GM18907 (cell line): ENCODE measurements around the gene TBX1.
"Not testable (repeated sequence)": the region's sequence is repeated elsewhere in the genome, so short reads cannot be mapped to it uniquely, and the experiment has no call there.

Source experiments
- ATAC-seq: cut with Tn5 transposase; IDR thresholded peaks from one replicate; pipeline ENCODE4 v1.9.1; 2021; ENCODE audit warnings: mild to moderate bottlenecking, moderate library complexity; ENCODE audit not compliant: unreplicated experiment

Gene TBX1

DNA sequence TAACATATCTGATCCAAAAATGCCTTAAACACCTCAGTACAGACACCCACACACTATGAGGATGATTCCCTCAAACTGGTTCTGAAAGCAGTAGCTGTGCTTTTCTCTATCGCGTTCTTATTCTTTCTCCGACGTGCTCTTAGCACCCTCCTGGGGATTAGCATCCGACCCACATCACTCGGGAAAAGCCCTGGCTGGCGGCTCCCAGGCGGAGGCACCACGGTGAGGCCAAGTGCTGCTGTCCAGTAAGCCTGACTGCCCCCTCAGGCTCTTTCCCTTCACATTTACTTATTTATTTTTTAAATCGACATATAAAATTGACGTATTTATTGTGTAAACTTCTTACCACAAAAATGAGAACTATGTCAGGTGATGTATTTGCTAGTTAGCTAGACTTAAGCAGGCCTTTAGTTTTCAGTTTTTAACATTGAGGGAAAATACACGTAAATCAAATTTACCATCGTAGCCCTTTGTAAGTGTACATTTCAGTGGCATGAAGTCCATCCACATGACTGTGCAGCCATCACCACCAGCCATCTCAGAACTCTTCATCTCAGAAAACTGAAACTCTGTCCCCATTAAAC is 19.2 kb downstream of the TBX1 start:
- no peak for ATAC-seq

DNA sequence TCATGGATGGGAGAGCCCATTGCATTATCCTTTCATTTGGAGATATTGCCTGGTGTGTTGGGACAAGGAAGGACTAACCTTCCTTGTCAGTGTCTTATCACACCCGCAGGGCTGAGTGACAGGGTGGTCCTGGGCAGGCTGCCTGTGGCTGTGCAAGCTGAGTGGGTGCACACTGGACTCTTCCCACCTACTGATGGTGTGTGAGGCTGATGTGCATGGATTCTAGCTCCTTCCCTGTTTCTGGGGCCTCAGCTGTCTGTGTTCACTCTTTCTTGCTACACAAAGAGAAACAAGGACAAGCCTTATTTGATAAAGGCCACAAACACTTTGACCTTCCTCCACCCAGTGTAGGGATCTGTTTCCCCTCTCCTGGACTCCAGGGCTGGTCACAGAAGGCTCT is 22.0 kb downstream of the TBX1 start:
- ATAC-seq, result no peak

DNA sequence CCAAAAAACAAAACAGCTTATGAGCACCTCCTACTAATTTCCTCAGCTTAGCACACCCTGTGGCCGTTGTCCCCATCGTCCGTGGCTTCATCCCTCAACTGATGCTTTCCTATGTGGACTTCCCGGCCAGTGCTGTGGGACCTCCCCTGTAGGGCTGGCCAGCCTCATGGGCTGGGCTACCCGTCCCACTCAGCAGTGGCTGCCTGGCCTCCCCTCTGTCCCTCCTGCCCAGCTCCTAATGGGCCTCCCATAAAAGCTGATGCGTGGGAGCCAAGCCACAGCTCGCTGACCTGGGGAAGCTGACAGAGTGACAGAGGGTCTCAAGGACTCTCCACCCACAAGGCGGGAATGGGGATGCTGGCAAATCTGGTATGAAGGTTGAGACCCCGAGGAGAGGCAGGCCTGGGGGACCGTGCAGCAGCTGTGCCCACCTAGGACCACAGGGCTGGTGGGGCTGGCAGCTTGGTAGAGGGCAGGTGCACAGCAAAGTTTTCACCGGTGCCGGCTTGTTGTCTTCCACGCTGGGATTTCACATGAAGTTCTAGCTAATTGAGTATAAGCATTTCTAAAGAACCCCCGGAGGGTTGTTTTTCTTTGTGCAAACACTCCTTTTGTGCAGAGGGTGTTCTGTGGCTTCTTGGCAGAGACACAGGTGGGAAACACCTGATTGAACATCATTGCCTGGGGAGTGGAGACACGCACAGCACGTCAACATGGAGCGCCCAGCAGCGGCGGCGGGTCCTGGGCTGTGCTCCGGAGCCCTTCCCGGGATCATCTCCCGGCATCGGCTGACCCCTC is 23.2 kb downstream of the TBX1 start:
- no peak for ATAC-seq

DNA sequence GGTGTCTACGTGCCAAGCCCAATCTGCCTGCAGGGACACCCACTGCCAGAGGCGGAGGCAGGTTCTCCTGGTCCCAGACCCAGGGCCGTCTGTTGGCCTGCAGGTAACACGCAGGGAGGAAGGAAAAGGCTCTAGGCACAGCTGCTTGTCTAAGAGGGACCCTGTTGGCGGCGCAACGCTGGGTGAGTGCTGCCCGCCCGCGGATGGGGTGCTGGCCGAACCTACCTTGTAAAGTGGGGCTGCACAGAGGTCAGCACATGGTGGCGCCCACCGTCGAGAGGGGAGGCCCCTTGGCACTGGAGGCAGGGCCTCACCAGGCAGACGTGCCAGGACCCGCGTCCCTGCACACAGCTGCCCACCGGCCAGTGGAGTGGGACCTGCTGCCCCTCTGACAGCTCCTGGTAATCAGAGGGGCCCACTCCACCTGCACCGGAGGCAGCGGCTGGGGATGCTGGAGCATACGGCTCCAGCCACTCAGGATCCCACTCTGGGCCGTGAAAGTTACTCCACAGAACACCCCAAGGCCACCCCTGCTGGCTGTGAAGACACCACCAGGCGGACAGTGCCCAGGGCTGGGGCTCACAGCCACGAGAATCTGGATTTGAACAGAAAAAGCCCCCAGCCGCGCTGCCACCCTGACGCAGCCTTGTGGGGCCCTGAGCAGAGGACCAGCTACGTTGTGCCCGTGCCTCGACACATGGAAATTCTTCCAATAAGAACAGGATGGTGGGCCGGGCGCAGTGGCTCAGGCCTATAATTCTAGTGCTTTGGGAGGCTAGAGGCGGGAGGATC is 24.0 kb downstream of the TBX1 start:
- ATAC-seq, result no peak

DNA sequence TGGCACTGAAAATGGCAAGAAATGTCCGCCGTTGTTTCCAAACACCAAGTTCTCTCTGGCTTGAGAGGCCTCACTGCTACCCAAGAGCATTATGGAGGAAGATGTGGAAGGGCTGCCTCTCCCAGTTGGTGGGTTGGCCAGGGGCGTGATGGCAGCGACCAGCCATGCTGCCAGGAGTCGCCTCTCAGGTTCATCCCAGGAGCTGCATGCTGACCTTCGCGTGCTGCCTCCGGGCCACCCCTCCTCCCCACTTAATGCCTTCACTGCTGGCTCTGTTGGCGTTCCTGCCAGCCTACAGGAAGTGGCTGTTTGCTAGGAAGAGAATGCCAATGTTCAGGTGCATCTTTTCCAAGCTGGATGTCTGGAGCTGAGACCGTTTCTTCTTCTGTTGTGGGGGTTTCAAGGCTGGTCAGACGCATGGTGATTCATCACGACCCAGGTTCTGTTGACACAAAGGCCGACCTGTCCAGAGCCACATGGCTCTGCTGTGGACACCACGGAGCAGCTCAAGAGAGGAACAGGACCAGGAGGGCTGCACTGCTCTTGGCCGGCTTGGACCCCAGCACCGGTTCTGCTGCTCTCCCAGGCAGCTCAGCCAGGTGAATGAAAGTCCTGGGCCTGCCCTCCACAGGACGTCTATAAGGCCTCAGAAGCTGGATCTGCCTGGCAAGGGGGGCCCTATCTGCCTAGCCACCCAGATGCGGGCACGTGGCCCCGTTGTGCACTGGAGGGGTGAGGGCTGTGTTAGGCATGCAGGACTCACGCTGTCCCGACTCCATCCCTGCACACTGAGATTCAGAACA is 25.1 kb downstream of the TBX1 start:
- no peak for ATAC-seq

DNA sequence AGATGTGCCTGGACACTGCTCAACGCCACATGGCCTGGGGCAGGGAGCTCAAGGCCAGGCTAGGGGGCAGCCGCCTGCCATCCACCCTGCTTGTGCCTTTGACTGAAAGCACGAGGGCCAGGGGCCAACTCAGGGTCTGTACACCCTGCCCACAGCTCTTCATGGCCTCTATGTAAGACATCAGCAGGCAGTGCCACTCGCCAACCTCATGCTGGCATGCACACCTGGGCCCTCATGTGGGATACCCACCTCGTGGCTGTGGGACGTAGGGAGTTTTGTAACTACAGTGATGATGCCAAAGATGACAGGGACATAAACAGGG is 25.6 kb downstream of the TBX1 start:
- no peak for ATAC-seq

DNA sequence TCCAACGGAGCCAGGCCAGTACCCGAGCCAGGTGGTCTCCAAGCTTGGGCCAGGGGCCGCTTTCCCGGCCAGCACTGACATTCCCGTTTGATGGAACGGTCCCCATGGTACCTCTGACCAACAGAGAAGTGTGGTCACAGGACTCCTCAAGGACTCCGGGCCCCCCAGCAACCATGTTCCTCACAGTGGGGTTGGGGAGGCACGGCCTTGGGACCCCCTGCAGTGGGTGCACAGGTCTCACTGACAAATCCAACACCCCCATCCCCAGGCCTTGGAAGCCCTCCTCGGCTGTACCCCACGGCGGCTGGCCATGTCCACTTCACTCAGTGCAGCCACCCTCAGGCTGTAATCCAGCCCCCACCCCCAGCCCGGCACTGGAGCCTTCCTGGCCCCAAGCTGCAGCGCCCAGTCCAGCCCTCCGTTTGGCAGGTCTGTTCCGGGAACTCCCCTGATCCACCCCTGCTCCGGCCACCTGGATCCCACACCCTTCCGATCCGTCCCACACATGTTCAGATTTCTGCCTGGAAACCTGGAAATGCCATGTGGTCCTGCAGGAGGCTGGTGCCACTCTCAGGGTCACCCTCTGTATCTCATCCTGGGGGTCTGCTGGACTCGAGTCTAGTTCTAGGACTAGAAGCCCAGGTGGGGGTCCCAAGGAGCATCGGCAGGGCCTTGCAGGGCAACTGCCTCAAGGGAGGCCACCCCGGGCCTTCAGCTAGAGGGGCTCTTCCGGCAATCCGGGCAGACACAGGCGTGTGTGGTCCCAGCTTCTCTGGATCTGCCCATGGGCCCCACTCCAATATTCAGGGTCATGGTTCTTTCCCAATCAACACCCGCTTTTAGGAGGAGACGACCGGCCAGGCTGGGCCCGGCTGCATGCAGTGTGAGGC is 26.6 kb downstream of the TBX1 start:
- ATAC-seq, result no peak

DNA sequence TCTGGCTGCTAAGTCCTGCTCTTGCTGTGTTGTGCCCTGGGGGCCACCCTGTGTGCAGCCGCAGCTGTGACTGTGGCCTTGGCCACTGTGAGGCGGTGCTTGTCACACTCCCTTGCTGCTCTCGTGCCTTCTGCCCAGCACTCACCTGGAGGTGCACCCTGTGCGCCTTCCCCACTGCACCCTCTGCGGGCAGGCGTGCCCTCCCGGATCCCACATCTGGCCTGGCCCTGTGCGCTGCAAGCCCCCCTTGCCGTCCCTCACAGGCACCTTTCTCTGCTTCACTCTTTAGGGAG is 27.2 kb downstream of the TBX1 start:
- ATAC-seq, result no peak

DNA sequence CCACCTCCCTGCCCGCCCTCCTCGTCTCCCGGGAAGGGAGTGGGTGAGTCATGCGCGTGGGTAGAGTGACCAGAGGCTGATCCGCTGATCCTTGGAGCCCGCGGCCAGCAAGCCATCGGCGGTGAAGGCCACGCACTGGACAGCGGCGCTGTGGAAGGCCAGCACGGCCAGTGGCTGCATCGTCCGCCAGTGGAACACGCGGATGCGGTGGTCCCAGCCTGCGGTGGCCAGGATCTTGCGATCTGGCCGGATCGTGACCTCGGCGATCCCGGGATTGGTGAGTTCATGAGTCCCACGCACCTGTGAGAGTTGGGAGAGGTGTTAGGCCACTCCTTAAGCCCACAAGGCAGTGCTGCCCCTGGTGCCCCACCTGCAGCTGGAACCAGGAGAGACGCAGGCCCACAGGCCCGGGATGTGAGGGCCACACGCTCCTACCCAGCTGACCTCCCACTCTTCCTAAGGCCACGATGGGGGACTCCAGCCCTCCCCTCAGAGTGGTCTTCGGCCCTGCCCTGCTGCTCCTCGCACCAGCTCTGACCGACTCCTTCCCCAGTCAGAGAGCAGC is 28.2 kb downstream of the TBX1 start:
- ATAC-seq, result no peak

DNA sequence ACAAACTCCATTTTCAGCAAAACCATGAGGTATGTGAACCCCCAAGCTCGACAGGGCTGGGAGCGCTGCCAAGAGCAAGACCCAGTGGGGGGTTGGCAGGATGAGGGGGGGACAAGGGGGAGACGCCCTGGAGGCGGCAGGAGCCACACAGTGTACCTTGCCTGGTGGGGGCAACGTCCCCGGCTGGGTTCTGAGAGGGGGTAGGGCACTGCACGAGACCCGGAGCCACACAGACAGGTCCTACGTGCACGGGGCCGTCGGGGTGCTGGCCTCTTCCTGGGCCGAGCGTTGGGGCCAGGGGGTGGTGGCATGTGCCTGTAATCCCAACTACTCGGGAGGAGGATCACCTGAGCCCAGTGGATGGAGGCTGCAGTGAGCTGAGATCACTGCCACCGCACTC is 28.8 kb downstream of the TBX1 start:
- no peak for ATAC-seq

DNA sequence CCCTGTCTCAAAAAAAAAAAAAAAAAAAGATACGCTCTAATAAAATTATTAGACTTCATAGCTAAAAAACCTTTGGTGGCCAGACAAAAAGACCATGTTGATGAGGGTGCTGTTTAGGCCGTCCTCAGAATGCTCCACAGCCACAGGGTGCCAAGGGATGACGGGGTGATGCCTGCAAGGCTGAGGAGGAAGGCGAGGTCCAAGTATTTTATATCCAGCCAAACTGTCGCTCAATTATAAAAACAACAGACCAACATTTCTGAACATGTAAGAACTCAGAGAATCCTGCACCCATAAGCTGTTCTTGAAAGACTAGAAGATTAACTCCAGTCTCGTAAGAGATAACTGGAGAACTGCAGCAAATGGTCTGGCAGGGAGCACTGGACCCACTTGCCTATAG is 29.2 kb downstream of the TBX1 start:
- ATAC-seq, result no peak

DNA sequence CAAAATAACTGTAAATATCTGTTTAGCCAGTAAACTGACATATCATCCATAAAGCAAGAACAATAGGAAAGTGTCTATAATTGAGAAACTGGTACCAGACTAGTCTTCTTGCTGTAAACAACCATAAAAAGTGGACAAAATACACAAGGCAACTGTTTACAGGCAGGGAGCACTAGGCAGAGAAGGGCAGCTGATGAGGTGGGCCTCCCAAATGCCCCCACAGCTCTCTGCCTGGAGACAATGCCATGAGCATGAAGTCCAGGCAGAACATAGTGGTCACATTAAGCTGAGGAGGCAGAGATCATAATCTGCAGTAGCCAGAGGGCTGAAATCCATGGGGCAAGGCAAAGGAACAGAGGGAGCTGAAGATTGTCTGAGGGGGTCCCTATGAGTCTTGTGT is 30.7 kb downstream of the TBX1 start:
- ATAC-seq, result no peak

DNA sequence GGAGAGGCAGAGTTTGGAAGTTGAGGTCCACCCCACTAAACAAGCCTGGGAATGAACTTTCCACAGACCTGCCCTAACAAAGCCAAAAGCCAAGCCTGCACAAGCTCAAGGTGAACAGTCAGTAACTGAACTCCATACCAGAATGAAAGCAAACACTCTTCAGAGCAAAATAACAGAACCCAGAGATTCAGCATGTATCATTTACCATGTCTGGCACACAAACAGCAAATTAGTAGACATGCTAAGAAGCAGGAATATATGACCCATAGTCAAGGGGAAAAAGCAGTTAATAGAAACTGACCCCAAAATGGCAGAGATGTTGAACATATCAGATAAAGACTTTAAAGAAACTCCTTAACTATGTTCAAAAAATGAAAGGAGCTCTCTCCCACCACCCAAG is 31.3 kb downstream of the TBX1 start:
- no peak for ATAC-seq

DNA sequence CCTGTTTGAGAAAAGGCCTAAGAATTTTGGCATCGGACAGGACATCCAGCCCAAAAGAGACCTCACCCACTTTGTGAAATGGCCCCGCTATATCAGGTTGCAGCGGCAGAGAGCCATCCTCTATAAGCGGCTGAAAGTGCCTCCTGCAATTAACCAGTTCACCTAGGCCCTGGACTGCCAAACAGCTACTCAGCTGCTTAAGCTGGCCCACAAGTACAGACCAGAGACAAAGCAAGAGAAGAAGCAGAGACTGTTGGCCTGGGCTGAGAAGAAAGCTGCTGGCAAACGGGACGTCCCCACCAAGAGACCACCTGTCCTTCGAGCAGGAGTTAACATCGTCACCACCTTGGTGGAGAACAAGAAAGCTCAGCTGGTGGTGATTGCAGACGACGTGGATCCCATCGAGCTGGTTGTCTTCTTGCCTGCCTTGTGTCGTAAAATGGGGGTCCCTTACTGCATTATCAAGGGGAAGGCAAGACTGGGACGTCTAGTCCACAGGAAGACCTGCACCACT is 31.9 kb downstream of the TBX1 start:
- ATAC-seq, result not testable (repeated sequence)

DNA sequence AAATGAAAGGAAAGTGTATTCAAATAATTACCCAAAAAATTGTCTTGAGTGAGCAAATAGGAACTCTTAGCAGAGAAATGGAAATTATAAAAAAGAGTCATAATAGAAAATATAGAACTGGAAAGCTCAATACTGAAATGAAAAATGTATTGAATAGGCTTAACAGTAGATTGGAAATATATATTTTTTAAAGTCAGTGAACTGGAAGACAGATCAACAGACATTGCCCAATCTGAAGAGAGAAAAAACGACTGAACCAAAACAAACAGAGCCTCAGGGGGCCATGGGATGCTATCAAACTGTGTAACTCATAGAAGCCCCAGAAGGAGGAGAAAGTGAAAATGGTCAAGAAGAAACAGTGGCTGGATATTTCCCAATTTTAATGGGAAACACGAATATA is 32.6 kb downstream of the TBX1 start:
- ATAC-seq, result no peak

DNA sequence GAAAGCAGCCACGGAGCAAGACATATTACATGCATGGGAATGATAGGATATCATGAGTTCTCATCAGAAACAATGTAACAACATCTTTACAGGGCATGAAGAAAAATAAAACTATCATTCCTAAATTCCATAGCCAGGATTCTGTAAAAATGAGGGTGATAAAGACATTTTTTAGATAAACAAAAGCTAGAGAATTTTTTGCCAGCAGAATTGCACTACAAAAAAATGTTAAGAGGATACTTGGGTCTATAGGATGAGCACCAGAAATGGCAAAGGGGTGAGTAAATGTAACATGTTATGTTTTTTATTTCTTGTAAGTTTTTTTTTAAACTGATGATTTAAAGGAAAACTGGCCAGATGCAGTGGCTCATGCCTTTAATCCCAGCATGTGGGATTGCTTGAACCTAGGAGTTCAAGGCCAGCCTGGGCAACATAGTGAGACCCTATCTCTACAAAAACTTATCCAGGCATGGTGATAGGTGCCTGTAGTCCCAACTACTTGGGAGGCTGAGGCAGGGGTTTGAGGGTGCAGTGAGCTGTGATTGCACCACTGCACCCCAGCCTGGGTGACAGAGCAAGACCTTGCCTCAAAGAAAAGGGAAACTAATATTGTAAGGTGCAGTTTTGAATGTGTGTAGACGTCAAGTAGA is 33.2 kb downstream of the TBX1 start:
- ATAC-seq, result no peak

DNA sequence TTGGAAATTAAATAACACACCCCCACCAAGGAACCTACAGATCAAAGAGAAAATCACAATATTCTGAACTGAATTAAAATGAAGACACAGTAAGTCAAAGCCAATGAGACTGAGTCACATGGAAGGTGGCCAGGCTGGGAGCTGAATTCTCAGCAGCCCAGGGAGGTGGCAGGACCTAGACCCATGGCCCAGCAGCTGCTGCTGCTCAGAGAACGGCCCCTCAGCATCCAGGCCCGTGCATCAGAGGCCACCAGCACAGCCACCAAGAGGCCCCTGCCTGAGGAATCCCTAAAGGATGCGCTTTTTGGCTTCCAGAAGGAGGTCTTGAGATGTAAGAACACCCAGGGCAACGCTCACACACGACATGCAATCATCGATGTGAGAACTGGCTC is 35.0 kb downstream of the TBX1 start:
- no peak for ATAC-seq

DNA sequence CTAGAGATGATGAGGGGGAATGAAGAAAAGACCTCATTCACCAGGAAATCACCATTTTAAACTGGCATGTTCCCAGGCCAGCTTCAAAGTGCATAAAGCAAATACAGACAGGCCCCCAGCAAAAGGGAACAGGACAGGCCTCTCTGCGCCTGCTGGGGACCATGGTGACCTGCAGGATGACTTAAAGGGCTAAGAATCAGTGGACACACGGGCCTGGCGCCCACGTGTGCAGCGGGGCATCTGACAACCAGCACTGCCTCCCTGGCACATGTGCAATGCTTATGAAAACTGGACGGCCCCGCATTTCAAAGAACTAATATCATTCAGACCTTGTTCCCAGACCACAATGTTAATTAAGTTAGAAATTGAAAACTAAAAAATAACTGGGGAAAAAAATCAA is 35.6 kb downstream of the TBX1 start:
- no peak for ATAC-seq
